HL-60/S4 (cell line): ENCODE measurements around the gene POU3F1.

Experiments
- in situ Hi-C: fragments of 300-500 bp; cut with MboI; formaldehyde crosslinking; loops from 2 replicates; pipeline ENCODE4 v1.14.3; 2022; ENCODE audit warnings: low sequenced_read_pairs

Gene POU3F1

GRCh38 chr1:38046333-38046883 lies at the start of gene POU3F1:
TSS of gene POU3F1 (minus strand) at chr1:38046793. CDS start at chr1:38046743, 50 bp downstream.
- in situ Hi-C loops: no loop called here

GRCh38 chr1:38095454-38095931 lies 48.9 kb upstream of the POU3F1 start:
- in situ Hi-C loops: no loop called here

- in situ Hi-C loops: no loop called here
These were observed 48.2 kb upstream of the POU3F1 start for GRCh38 chr1:38094711-38095290.

GRCh38 chr1:38093569-38094520 lies 47.3 kb upstream of the POU3F1 start:
- in situ Hi-C loops: no loop called here

GRCh38 chr1:38092256-38092655 lies 45.7 kb upstream of the POU3F1 start:
- in situ Hi-C loops: no loop called here

- in situ Hi-C loops: no loop called here
These were observed 44.2 kb upstream of the POU3F1 start for GRCh38 chr1:38090796-38091195.

- in situ Hi-C loops: no loop called here
These were observed 43.2 kb upstream of the POU3F1 start for GRCh38 chr1:38089712-38090360.

- in situ Hi-C loops: no loop called here
These were observed 42.2 kb upstream of the POU3F1 start for GRCh38 chr1:38088791-38089190.

DNA sequence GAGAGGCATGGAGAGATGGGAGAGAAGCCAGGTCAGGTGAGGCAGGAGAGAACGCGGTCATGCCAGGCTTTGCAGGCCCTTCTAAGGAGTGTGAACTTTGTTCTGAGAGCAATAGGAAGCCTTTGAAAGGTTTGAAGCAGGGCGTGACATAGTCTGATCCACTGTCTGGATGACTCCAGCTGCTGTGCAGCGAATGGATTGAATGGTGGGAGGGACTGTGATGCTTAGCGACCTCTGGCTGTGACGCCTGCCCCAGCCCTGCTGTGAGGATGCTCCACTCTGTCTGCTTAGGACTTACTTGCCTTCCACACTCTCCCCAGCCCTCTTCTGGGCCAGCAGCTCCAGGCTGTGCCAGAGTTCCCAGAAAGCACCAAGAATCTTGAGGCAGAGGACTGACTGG lies 41.8 kb upstream of the POU3F1 start:
- in situ Hi-C loops: no loop called here

- in situ Hi-C loops: no loop called here
These were observed 41.1 kb upstream of the POU3F1 start for GRCh38 chr1:38087676-38088075.

GRCh38 chr1:38085666-38086330 lies 39.2 kb upstream of the POU3F1 start:
- in situ Hi-C loops: no loop called here

- in situ Hi-C loops: no loop called here
These were observed 38.1 kb upstream of the POU3F1 start for GRCh38 chr1:38084700-38085099.

- in situ Hi-C loops: no loop called here
These were observed 37.5 kb upstream of the POU3F1 start for GRCh38 chr1:38084113-38084512.

DNA sequence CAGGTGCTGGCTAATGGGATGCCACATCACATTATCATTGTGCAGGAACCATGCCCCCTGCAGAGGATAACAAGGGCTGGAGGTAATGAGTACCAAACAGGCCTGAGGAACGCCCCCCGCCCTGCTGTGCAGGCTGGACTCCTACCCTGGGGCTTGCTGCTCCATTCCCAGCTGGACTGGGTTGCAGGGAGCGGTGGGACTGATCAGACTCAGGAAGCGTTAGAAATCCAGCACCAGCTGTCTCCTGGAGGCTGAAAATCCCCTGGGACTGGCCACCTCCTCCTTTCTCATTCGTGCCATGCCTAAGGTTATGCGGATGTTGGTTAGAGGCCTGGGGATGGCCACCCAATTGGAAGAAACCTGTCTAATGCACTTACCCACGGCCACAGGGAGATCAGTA lies 36.9 kb upstream of the POU3F1 start:
- in situ Hi-C loops: no loop called here

GRCh38 chr1:38082769-38083263 lies 36.2 kb upstream of the POU3F1 start:
- in situ Hi-C loops: no loop called here

DNA sequence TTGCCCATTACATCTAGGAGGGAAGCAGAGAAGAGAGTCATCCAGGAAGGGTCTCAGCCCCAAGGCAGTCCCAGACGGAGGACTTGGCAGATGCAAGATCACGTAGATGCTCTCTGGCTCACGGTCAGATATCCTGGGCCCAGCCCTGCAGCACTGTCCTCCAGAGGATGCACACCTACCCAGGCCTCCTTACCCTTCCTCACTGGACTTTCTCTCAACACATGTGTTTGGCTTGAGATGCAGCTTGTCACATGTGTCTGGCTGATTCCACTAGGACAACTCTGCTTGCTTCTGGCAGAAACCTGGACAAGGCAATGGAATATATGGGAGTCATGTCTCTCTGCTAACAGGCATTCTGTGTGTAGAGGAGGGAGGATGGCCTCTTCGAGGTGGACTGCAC lies 32.4 kb upstream of the POU3F1 start:
- in situ Hi-C loops: no loop called here

- in situ Hi-C loops: no loop called here
These were observed 31.0 kb upstream of the POU3F1 start for GRCh38 chr1:38077523-38078147.

DNA sequence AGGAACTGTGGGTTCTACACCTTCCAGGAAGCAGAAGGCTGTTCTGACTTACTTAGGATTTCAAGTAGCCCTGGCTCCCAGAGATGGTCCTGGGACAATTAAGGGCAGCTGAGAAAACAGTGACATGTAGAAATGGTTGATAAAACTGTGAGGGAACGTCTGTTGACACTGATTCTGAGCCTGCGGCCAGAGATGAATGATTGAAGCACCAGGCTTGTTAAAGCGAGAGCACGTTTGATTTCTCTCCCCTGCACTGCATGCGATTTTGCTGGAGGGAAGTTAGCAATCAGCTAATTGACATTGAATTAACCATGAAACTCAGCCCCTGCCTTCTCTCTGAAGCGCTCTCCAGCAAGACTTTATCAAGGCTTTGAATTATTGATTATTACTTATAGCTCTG lies 29.9 kb upstream of the POU3F1 start:
- in situ Hi-C loops: no loop called here

GRCh38 chr1:38076038-38076437 lies 29.4 kb upstream of the POU3F1 start:
- in situ Hi-C loops: no loop called here

DNA sequence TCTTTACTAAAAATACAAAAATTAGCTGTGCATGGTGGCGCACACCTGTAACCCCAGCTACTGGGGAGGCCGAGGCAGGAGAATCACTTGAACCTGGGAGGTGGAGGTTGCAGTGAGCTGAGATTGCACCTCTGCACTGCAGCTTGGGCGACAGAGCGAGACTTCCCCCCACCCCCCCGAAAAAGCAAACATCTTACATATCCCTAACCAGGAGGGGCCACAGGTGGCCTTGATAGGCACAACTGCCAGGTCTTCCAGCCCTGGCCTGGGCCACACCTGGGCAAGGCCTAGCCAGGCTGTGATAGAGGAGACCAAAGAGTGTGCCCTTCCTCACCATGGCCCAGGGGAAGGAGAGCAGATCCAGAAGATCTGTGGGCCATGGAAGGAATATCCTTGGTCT lies 28.6 kb upstream of the POU3F1 start:
- in situ Hi-C loops: no loop called here
